CD4-positive, alpha-beta T cell (primary cell): ENCODE results near the gene ASB18. TPM values are rescaled to one million over a fixed set of nuclear protein-coding genes. Genes with fewer than 3 reads are reported as not detected.

ENCODE experiments used
- ATAC-seq: fragments of 200-7000 bp; cut with Tn5 transposase; one replicate; pipeline ENCODE4 v1.10.0; 2022; ENCODE audit warnings: mild to moderate bottlenecking; ENCODE audit not compliant: poor library complexity
- CTCF ChIA-PET: fragments of 350-600 bp; sonication (Branson Sonifier 250); formaldehyde crosslinking; loops from one replicate; lab custom pipeline; 2021; ENCODE audit warnings: antibody characterized with exemption, inconsistent platforms; lab: Charles Lee
- POLR2A ChIA-PET: fragments of 350-600 bp; sonication (Branson Sonifier 250); formaldehyde crosslinking; loops from one replicate; lab custom pipeline; 2021; ENCODE audit warnings: antibody characterized with exemption, inconsistent platforms; lab: Charles Lee
- DNase-seq, 14 experiments: peaks; one replicate each; pipeline ENCODE4 v3.0.0-alpha.2; 2013 to 2020; ENCODE audit warnings: mixed read lengths in 2 of 14
- H3K27ac ChIP-seq, 2 donors: one replicate each; pipeline versions ENCODE4 v1.5.1 to v1.7.0; 2013; ENCODE audit warnings: low read length in 2 of 2, low read depth in 1 of 2, mild to moderate bottlenecking in 1 of 2
- H3K27me3 ChIP-seq, 2 experiments: 1 replicate in 1 of 2; 2 replicates in 1 of 2; pipeline versions ENCODE4 v1.6.1 to v1.7.0; 2013; ENCODE audit warnings: low read length in 2 of 2, control low read depth in 1 of 2, mild to moderate bottlenecking in 1 of 2, moderate library complexity in 1 of 2; ENCODE audit not compliant: insufficient read depth in 2 of 2, control insufficient read depth in 1 of 2
- H3K36me3 ChIP-seq: one replicate; pipeline ENCODE4 v1.6.1; 2013; ENCODE audit warnings: low read length, control low read depth; ENCODE audit not compliant: insufficient read depth
- H3K4me1 ChIP-seq: one replicate; pipeline ENCODE4 v1.6.1; 2013; ENCODE audit warnings: low read length, control low read depth; ENCODE audit not compliant: insufficient read depth
- H3K4me3 ChIP-seq: one replicate; pipeline ENCODE4 v1.5.1; 2013; ENCODE audit warnings: mild to moderate bottlenecking, low read length, moderate library complexity
- H3K9me3 ChIP-seq, 2 experiments: 1 replicate in 1 of 2; 2 replicates in 1 of 2; pipeline versions ENCODE4 v1.6.1 to v1.7.0; 2013; ENCODE audit warnings: low read length in 2 of 2, mild to moderate bottlenecking in 2 of 2, control low read depth in 1 of 2, moderate library complexity in 1 of 2; ENCODE audit not compliant: control insufficient read depth in 1 of 2, insufficient read depth in 1 of 2
- H3K27ac Mint-ChIP-seq: one replicate; pipeline ENCODE4 v1.8.0; 2020; ENCODE audit warnings: mixed read lengths
- H3K27me3 Mint-ChIP-seq: one replicate; pipeline ENCODE4 v1.8.0; 2021; ENCODE audit warnings: mixed read lengths
- H3K36me3 Mint-ChIP-seq: one replicate; pipeline ENCODE4 v1.8.0; 2021; ENCODE audit warnings: low read depth, mixed read lengths
- H3K4me1 Mint-ChIP-seq: one replicate; pipeline ENCODE4 v1.8.0; 2021; ENCODE audit warnings: low read depth, mixed read lengths
- H3K4me3 Mint-ChIP-seq: one replicate; pipeline ENCODE4 v1.8.0; 2020; ENCODE audit warnings: mild to moderate bottlenecking, mixed read lengths
- H3K9me3 Mint-ChIP-seq: one replicate; pipeline ENCODE4 v1.8.0; 2020; ENCODE audit warnings: mixed read lengths
- intact Hi-C, 2 experiments: fragments of 100-400 bp; cut with DNase I in 1 of 2; cut with micrococcal nuclease in 1 of 2; formaldehyde crosslinking; loops; one replicate each; pipeline versions ENCODE4 v1.15.1 to v1.9.0; 2023 to 2025; cut with DNase I, micrococcal nuclease
- total RNA-seq, 174 experiments: library from RNA in 2 of 174; stranded (reverse) in 2 of 174; gene quantifications; one replicate each; pipeline ENCODE4 v1.2.3 and lab custom pipeline; 2021 to 2026
- TF ChIP-seq, protein P1 (sequence below): fragments of 200-600 bp; IDR thresholded peaks from one replicate; pipeline ENCODE4 v1.8.0; 2022; ENCODE audit warnings: antibody characterized with exemption, mild to moderate bottlenecking

The ASB18 gene
- total RNA-seq, 2 experiments from 2014 or later, result not detected

DNA sequence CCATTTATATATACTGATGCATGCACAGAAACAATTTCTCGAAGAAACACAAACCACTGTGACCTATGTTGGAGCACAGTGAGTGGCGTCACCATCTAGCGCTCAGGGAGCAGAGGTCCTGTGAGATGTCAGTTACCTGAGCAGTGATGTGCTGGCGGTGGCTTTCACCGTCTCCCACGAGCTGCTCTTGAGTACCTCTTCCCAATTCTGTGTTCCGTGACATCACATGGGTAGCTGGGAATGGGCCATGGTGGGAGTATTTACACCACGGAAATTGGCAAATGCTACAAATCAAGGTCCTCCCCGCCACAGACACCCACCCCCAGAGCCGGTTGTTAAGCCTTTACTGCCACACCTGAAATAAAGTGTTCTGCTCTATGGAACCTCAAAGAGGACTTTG, 120.4 kb downstream of the ASB18 start:
- Mint-ChIP-seq H3K4me3 (no peak overlapping the region), H3K27ac (no peak overlapping the region), H3K9me3 (no peaks in the 10 kb centered on the region), H3K4me1 (no peaks in the 10 kb centered on the region), H3K27me3 (peaks cover 45% of the 10 kb centered on the region), H3K36me3 (no peaks in the 10 kb centered on the region)
- intact Hi-C loops, result no loop called here
- POLR2A ChIA-PET, result no interaction called here
- TF ChIP-seq, protein P1, sequence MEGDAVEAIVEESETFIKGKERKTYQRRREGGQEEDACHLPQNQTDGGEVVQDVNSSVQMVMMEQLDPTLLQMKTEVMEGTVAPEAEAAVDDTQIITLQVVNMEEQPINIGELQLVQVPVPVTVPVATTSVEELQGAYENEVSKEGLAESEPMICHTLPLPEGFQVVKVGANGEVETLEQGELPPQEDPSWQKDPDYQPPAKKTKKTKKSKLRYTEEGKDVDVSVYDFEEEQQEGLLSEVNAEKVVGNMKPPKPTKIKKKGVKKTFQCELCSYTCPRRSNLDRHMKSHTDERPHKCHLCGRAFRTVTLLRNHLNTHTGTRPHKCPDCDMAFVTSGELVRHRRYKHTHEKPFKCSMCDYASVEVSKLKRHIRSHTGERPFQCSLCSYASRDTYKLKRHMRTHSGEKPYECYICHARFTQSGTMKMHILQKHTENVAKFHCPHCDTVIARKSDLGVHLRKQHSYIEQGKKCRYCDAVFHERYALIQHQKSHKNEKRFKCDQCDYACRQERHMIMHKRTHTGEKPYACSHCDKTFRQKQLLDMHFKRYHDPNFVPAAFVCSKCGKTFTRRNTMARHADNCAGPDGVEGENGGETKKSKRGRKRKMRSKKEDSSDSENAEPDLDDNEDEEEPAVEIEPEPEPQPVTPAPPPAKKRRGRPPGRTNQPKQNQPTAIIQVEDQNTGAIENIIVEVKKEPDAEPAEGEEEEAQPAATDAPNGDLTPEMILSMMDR, result no peak
- Histone ChIP-seq H3K27ac (no peak overlapping the region), H3K36me3 (no peaks in the 10 kb centered on the region), H3K4me3 (no peak overlapping the region), H3K4me1 (no peaks in the 10 kb centered on the region), H3K27me3 (peaks cover 13% of the 10 kb centered on the region in 2 experiments), H3K9me3 (peaks cover 0 to 4% of the 10 kb centered on the region in 2 experiments)
- CTCF ChIA-PET, result no interaction called here
- DNase-seq (no peak), ATAC-seq (no peak)

Other genes with a start within 250 kb of the ASB18 start
- not detected for gene GBX2, start 96.0 kb downstream of the ASB18 start, total RNA-seq